Occipital lobe (tissue), 2 donors: ENCODE results near the gene ARHGEF16. TPM values are rescaled to one million over a fixed set of nuclear protein-coding genes. Genes with fewer than 3 reads are reported as not detected.

Experiments used
- DNase-seq: peaks from one replicate; lab custom pipeline; 2025; lab: John Stamatoyannopoulos, UW
- total RNA-seq: library from RNA; depleted of rRNA; stranded (reverse); fragments of >200 nt; gene quantifications from one replicate; pipeline ENCODE4 v1.2.3, GENCODE V29; 2014

ARHGEF16 gene
- total RNA-seq, 1 donor from 2014 or later, result 0.16 TPM

GRCh38 chr1:3456964-3457909 is 2.8 kb downstream of the ARHGEF16 start:
- DNase-seq, result no peak

DNA sequence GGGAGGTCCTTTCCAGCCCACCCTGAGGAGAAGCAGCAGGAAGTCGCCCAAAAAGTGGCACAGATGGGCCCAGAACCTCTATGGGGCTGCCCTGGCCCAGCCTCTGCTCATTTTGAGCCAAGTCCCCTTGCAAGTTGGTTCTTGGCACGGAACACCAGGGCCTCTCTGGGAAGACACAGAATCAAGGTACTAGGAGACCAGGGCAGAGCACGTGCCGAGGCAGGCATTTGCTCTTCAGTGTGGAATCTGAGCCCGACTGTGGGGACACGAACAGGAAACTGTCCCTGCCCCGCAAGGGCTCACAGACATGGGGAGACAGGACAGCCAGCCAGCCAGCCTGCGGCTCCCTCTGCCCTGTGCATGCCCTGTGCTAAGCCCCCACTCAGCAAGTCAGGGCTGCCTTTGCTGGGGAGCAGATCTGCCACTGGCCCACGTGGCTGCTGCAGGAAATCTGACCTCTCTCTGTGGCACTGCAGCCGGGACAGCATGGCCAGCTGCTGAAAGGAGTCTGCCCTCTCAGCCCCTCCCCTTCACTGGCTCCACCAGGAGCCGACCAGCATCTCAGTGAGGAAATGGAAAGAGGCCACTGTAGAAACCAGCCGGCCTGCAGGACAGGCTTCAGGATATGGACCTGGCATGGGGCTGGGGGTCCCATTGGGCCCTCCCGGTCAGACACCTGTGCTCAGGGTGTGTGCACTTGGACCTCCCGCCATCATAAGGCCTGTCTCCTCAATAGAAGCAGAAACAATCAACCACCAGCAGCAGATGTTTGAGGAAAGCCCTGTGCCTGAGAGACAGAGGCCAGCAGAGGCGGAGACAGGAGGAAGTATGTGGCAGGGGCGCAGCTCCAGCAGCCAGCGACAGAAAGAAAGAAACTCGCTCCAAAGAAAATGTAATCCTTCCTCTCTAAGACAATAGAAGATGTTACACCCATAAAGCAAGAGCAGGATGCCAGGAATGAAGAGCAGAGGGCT is 3.7 kb downstream of the ARHGEF16 start:
- no peak for DNase-seq

DNA sequence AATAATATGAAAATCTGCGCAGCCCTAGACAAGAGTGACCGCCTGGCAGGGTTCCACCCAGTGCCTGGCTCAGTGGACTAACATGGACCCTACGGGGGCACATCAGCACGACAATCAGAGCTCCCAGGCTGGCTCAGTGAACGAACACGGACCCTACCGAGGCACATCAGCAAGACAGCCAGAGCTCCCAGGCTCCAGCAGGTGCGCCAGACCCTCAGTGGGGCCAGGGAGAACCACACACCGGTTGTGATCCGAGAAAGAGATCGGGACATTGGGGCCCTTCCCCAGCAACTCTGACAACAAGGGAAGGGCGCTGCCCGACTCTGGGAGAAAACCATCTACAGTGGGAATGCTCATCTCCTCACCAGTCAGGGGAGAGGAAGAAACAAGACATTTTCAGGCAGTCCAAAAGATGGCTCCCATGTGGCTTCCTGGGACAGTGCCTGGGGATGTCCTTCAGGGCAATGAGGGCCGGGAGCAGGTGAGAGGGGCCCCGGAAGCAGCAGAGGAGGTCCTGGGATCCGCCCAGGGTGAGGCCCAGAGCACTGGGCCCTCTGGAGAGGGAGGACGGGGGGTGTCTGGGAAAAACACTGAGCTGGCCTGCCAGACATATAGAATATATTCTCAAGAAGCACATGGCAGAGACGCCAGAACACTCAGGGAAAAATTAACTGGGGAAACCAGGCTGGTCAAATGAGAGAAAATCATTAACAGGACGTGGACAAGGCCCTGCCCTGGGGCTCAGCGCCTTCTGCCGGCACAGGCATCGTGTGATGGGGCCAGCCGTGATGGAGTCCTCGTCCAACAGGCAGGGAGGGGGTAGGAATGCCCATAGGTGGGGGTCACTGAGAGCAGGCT is 4.8 kb downstream of the ARHGEF16 start:
- DNase-seq, result no peak

- DNase-seq, result no peak
Measured at GRCh38 chr1:3459940-3460671, 5.6 kb downstream of the ARHGEF16 start.

DNA sequence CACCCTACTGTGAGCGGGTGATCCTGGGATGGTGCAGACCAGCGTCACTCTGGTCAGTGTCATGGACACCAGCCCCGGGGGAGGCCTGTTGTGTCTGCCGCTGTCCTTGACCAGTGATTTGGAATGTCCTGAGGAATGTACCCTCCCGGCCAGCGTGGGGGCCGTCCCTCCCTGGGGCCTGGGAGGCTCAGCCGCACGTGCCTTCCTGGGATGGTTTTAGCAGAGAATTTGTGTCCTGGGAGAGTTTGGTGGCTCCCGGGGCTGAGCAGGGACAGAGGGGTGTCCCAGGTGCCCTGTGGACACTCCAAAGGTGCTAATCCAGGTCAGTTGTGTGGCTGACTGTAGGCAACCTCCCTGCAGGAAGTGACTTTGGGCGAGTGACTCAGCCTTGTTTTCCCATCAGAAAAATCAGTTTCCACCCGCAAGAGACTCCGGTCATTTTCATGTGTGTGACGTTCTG is 6.2 kb downstream of the ARHGEF16 start:
- DNase-seq, result no peak

DNA sequence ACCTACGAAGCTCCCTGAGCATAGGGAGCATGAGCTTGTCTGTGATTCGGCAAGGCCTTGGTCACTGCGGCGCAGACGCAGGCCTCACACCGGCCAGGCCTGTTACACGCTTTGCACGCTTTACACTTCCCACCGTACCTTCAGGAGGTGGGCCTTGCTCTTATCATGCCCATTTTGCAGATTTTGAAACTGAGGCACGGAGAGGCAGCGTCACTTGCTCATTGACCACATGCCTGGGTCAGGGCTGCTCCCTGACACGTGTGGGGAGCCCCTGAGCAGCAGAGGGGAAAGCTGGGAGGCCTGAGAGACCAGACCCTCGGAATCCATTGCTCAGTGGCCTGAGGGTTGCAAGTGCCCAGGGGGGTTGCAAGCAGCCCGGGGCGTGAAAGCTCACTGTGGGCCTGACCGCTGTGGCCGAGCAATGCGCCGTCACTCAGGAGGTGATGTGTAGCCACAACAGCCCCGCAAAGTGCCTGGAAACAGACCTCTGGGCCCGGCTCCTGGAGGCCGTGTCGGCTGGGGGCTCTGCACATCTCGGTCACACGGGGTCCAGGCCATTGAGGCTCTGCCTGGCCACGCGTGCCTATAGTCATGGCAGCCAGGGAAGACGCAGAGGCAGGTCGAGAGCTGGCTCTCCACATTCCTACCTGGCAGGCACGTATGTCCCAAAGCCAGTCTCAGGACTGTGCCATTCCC is 6.9 kb downstream of the ARHGEF16 start:
- no peak for DNase-seq

DNA sequence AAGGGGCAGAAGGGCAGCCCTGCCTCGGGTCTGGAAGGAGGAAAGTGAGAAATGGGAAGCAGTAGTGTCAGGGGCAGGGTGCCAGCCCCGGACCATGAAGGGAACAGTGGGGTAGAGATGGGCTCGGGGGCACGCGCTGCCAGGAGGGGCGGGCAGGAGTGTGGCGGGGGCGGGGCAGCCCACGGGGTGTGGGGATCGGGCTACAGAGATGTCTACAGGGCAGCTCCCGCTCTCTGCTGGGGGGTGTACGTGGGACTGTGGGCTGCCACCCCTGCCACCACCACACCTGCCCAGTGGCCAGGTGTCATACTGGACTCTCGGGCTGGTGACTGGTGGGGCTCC is 7.4 kb downstream of the ARHGEF16 start:
- no peak for DNase-seq

DNA sequence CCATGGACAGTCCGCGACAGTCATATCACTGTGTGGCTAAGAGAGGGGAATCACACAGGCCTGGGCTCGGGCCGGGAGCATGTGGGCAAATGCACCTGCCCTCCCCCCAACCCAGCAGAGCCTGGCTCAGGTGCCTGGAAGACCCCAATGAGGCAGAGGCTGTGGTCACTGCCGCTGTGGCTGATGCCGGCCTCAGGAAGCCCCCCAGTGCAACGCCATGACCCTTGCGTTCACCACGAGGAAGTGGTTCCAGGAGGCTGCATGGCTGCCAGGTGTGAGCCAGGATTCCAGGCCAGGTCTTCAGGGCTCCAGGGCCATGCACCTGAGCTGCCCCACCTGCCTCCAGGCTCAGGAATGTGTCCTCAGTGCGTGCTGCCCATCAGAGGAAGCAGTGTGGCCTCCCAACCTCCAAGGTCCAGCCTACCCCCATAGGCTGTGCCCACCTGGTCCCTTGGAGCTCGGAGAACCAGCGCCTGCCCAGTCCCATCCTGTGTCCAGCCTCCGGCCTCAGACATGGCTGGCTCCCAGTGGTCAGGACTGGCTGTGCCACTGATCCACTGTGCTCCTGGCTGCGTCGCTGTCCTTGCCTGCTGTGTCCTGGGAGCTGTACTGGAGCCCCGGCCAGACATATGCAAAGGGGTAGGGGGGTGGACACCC is 8.0 kb downstream of the ARHGEF16 start:
- no peak for DNase-seq

GRCh38 chr1:3463013-3463385 is 8.5 kb downstream of the ARHGEF16 start:
- DNase-seq, result no peak

- no peak for DNase-seq
Measured at GRCh38 chr1:3463408-3463863, 9.0 kb downstream of the ARHGEF16 start.

DNA sequence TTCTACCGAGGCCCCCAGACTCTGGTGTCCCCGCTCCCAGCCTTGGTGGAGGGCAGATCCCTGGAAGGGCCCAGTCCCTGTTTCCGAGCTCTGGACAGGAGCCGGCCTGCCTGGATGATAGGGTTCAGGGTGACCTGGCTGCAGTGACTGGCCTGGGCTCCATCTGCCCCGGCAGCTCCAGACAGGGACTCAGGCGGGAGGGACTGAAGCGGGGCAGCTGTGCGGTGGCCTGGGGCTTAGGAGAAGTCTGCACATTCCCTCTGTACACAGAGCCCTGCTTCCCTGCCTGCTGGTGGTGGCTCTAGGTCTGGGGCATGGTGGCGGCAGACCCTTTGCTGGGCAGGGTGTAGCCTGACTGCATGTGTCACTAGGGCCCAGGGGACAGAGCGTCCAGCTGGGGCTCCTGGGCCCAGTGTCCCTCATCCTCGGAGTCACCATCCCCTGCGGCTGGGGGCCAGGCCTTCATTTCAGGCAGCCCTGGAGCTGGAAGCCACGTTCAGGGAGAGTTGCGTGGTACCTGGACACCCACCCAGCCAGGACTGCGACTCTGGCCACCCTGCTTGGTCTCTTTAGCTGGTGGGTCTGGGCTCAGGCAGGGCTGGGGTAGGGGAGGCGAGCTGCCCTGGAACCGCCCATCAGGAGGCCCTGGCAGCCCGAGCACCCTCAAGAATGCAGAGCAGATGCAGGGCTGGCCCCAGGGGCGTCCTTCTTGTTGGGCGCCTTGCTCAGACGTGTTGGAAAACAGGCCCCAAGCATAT is 9.6 kb downstream of the ARHGEF16 start:
- DNase-seq, result no peak

GRCh38 chr1:3464649-3465025 is 10.2 kb downstream of the ARHGEF16 start:
- DNase-seq, result no peak

GRCh38 chr1:3465091-3465934 is 10.8 kb downstream of the ARHGEF16 start:
- DNase-seq, result no peak

DNA sequence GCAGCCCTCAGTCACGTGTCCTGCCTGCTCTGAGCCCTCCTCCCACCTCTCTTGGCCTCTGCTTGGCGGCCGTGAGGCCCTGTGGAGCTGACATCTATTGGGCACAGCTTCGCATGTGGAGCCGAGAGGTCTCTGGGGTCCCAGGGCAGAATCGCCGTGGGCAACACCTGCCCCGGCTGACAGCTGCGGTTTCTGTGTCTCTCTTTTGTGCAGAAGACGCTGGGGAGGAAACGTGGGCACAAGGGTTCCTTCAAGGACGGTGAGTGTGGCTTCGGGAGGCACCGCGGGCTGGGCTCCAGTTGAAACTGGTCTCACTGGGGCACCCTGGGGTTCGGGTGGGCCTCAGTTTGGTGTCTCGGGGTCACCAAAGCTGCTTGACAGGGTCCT is 11.5 kb downstream of the ARHGEF16 start:
- no peak for DNase-seq

DNA sequence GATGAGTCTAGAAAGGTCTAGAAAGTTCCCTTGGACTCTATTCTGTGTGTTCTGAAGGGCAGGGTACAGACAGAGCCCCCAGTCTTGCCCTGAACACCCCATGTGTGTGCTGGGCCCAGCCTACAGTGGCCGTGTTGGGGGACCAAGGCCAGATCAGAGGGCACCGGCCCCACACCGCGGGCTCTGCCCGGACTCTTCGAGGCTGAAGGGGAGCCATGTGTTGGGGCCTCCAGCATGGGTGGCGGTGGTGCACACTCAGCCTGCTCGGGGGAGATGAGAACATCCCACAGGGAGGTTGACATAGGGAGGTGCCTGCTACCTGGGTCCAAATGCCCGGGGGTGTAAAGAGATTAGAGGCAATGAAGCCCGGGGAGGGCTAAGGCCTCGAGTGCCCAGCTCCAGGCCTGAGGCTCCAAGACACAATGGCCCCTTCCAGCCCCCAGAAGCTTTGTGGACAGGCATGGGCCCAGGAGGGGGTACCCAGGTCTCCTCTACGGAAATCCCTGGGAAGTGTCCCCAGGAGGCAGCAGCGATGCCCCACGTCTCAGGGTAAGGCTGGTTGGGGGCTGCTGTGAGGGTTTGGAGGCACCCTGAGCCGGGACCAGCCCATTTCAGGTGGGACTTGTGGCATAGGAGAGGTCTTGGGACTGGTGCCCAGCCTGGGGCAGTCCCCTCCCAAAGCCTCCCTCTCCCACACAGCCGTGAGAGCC is 12.1 kb downstream of the ARHGEF16 start:
- DNase-seq, result no peak

DNA sequence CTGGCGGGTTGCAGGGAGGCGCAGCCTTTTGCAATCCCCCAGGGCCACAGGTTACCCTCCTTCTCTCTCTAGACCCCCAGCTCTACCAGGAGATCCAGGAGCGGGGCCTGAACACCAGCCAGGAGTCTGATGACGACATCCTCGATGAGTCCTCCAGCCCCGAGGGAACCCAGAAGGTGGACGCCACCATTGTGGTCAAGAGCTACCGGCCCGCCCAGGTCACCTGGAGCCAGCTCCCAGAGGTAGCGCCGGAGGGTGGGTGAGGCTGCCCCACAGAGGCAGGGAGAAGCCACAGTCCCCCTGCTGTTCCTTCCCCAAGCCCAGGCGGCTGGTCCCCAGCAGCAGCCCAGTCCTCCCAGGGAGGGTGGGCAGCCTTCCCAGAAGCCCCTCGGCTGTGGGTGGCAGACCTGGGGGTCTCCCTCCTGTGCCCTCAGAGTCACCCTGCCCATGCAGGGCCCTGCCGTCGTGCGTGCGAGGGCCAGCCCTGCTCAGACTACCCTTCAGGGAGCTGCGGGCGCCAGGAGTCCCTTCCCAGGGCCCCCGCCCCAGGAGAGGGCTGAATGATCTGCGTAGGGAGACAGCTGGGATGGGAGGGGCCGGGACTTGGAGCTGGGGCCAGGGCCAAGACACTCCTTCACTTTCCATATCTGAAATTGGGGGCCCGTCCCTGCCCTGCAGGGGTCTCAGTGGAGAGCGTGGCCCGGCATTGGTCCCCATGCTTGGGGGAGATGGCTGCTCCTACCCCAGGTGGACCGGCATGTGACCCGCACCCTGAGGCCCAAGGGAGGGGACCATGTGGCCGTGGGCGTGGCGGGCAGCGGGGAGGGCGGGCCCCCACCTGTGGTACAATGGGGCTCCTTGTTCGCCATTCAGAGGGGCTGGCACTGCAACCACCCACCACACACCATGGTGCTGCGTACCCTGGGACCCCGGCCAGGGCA is 12.9 kb downstream of the ARHGEF16 start:
- DNase-seq, result no peak
